Left ventricle myocardium inferior (tissue), 1 donor: ENCODE data around the gene IL25. TPM values are rescaled to one million over a fixed set of nuclear protein-coding genes. Genes with fewer than 3 reads are reported as not detected.
A peak's percentile ranks its signal among the peaks of the same experiment; 100 is the strongest.

Experiments
- DNase-seq: peaks from one replicate; pipeline ENCODE4 v3.0.0-alpha.2; 2020
- H3K27ac ChIP-seq: fragments of 200-600 bp; replicated peaks from 2 replicates; pipeline ENCODE4 v1.8.0; 2021
- H3K27me3 ChIP-seq: fragments of 200-600 bp; 2 replicates; pipeline ENCODE4 v1.8.0; 2021; ENCODE audit warnings: low read depth
- H3K36me3 ChIP-seq: fragments of 200-600 bp; 2 replicates; pipeline ENCODE4 v1.8.0; 2021
- H3K4me1 ChIP-seq: fragments of 200-600 bp; 2 replicates; pipeline ENCODE4 v1.8.0; 2021
- H3K4me3 ChIP-seq: fragments of 200-600 bp; 2 replicates; pipeline ENCODE4 v1.8.0; 2021; ENCODE audit warnings: mild to moderate bottlenecking, moderate library complexity
- H3K9me3 ChIP-seq: fragments of 200-600 bp; replicated peaks from 2 replicates; pipeline ENCODE4 v1.8.0; 2021
- intact Hi-C: fragments of 100-400 bp; cut with micrococcal nuclease; formaldehyde crosslinking; loops from one replicate; pipeline ENCODE4 v1.11.0; 2022
- total RNA-seq: library from RNA; stranded (reverse); fragmentation: NEBNext Ultra II Directional; extraction: Animal tissue kit (Norgen Biotek cat#: 25700); gene quantifications from one replicate; pipeline ENCODE4 v1.2.1, GENCODE V29; 2021
- TF ChIP-seq, protein P1 (sequence below): fragments of 200-600 bp; IDR thresholded peaks from 2 replicates; pipeline ENCODE4 v1.8.0; 2021; ENCODE audit warnings: antibody characterized with exemption, mild to moderate bottlenecking, borderline replicate concordance
- donor health status: DM: no; HTN: yes; CAD: no; lungs with severe emphysema.

Gene IL25
- total RNA-seq, 1 donor from 2014 or later, result not detected

DNA sequence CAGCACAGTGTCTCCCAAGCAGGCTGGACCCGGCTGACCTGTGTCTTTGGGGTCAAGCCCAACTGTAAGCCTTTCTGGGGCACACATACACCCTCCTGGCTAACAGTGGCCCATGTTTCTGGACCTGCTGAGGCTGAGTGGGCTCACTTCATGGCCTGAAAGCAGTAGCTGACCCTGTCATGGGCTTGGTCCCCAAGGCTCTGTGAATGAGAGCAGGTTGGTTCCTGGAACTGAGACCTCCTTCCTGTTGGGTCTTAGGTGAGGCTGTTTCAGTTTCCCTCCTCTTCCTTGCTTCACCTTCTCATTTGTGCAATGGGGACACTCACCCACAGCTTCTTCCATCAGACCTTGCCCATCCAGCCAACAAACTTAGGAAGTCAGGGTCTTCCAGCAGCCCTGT lies 744 bp upstream of the IL25 start:
- H3K9me3 ChIP-seq, result no peaks in the 10 kb centered on the region
- no peak overlapping the region for H3K4me3 ChIP-seq
- no peaks in the 10 kb centered on the region for H3K36me3 ChIP-seq
- intact Hi-C loops, result no loop called here
- no peaks in the 10 kb centered on the region for H3K27me3 ChIP-seq
- peaks cover 12% of the 10 kb centered on the region for H3K4me1 ChIP-seq
- TF ChIP-seq, protein P1, sequence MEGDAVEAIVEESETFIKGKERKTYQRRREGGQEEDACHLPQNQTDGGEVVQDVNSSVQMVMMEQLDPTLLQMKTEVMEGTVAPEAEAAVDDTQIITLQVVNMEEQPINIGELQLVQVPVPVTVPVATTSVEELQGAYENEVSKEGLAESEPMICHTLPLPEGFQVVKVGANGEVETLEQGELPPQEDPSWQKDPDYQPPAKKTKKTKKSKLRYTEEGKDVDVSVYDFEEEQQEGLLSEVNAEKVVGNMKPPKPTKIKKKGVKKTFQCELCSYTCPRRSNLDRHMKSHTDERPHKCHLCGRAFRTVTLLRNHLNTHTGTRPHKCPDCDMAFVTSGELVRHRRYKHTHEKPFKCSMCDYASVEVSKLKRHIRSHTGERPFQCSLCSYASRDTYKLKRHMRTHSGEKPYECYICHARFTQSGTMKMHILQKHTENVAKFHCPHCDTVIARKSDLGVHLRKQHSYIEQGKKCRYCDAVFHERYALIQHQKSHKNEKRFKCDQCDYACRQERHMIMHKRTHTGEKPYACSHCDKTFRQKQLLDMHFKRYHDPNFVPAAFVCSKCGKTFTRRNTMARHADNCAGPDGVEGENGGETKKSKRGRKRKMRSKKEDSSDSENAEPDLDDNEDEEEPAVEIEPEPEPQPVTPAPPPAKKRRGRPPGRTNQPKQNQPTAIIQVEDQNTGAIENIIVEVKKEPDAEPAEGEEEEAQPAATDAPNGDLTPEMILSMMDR, result no peak
- no peak overlapping the region for H3K27ac ChIP-seq
- no peak for DNase-seq

DNA sequence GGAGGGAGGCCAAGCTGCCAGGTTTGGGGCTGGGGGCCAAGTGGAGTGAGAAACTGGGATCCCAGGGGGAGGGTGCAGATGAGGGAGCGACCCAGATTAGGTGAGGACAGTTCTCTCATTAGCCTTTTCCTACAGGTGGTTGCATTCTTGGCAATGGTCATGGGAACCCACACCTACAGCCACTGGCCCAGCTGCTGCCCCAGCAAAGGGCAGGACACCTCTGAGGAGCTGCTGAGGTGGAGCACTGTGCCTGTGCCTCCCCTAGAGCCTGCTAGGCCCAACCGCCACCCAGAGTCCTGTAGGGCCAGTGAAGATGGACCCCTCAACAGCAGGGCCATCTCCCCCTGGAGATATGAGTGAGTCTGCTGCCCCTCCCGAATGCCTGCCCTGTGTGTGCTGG lies 432 bp downstream of the IL25 start:
- H3K9me3 ChIP-seq, result no peaks in the 10 kb centered on the region
- no peaks in the 10 kb centered on the region for H3K36me3 ChIP-seq
- DNase-seq, result no peak
- no peak overlapping the region for H3K4me3 ChIP-seq
- H3K4me1 ChIP-seq, result peaks cover 17% of the 10 kb centered on the region
- TF ChIP-seq, protein P1, result no peak
- H3K27me3 ChIP-seq, result no peaks in the 10 kb centered on the region
- H3K27ac ChIP-seq, result no peak overlapping the region
- intact Hi-C loops, result no loop called here

DNA sequence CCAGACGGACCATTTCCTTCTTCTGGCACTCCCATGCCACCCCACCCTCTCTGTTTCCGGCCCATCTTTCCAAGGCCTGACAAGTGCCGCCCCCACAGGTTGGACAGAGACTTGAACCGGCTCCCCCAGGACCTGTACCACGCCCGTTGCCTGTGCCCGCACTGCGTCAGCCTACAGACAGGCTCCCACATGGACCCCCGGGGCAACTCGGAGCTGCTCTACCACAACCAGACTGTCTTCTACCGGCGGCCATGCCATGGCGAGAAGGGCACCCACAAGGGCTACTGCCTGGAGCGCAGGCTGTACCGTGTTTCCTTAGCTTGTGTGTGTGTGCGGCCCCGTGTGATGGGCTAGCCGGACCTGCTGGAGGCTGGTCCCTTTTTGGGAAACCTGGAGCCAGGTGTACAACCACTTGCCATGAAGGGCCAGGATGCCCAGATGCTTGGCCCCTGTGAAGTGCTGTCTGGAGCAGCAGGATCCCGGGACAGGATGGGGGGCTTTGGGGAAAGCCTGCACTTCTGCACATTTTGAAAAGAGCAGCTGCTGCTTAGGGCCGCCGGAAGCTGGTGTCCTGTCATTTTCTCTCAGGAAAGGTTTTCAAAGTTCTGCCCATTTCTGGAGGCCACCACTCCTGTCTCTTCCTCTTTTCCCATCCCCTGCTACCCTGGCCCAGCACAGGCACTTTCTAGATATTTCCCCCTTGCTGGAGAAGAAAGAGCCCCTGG lies 3.1 kb downstream of the IL25 start:
- Histone ChIP-seq H3K27ac (peak overlapping the region; percentile 47), H3K27me3 (peaks cover 2% of the 10 kb centered on the region), H3K4me3 (no peak overlapping the region), H3K36me3 (no peaks in the 10 kb centered on the region), H3K9me3 (no peaks in the 10 kb centered on the region), H3K4me1 (peaks cover 17% of the 10 kb centered on the region)
- TF ChIP-seq, protein P1, result no peak
- no peak for DNase-seq
- intact Hi-C loops, result loop anchor here (5.0 kb wide), 1 partner anchor 48 kb away; no protein-coding TSS in a partner anchor

GRCh38 chr14:23376482-23377197 lies 4.0 kb downstream of the IL25 start, which contains the start of gene CMTM5:
Gene CMTM5 (plus strand): TSS chr14:23377046. CDS start chr14:23377252, 206 bp downstream.
- Histone ChIP-seq H3K9me3 (no peaks in the 10 kb centered on the region), H3K4me1 (peaks cover 17% of the 10 kb centered on the region), H3K27ac (peak within 1 kb of the TSS; percentile 47), H3K27me3 (peaks cover 7% of the 10 kb centered on the region), H3K4me3 (peak within 1 kb of the TSS; percentile 47), H3K36me3 (peaks cover 4% of the 10 kb centered on the region)
- intact Hi-C loops, result loop anchor here (5.0 kb wide), 1 partner anchor 49 kb away; no protein-coding TSS in a partner anchor
- no peak for DNase-seq
- TF ChIP-seq, protein P1, result no peak

DNA sequence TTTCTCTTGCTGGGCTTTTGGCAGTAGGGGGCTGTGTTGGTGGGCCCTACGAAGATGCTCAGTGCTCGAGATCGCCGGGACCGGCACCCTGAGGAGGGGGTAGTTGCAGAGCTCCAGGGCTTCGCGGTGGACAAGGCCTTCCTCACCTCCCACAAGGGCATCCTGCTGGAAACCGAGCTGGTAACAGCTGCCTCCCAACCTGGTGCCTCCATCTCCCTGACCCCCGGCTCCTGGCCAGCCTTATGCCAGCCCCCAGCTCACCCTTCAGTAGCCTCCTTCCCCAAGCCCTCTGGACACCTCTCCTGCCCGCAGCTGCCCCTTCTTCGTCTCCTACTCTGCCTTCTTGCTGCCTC lies 4.6 kb downstream of the IL25 start:
- TF ChIP-seq, protein P1, result no peak
- peaks cover 17% of the 10 kb centered on the region for H3K4me1 ChIP-seq
- DNase-seq, result no peak

More for the DNA sequence above, 4.6 kb downstream of the IL25 start:
- intact Hi-C loops, result loop anchor here (5.0 kb wide), 1 partner anchor 50 kb away; no protein-coding TSS in a partner anchor
- H3K27me3 ChIP-seq, result peaks cover 7% of the 10 kb centered on the region
- peak overlapping the region; percentile 47 for H3K4me3 ChIP-seq
- no peaks in the 10 kb centered on the region for H3K9me3 ChIP-seq
- peaks cover 9% of the 10 kb centered on the region for H3K36me3 ChIP-seq
- peak overlapping the region; percentile 47 for H3K27ac ChIP-seq
